NCI-H146 treated with DMSO at 0.1 percent for 48 hours (cell line): ENCODE data around the gene PAK5.

Source experiments
- DNase-seq: peaks from one replicate; lab custom pipeline; 2025; ENCODE audit not compliant: unreplicated experiment; lab: John Stamatoyannopoulos, UW

The PAK5 gene

GRCh38 chr20:9626357-9626756, 212.5 kb downstream of the PAK5 start:
- DNase-seq: no peak

GRCh38 chr20:9617940-9618339, 220.9 kb downstream of the PAK5 start:
- peak; percentile 86 for DNase-seq

- DNase-seq: peak; percentile 77
Measured at GRCh38 chr20:9616833-9617461, 221.9 kb downstream of the PAK5 start.

GRCh38 chr20:9616455-9616805, 222.4 kb downstream of the PAK5 start:
- DNase-seq: no peak

- DNase-seq: no peak
Measured at GRCh38 chr20:9615766-9616454, 223.0 kb downstream of the PAK5 start.

- DNase-seq: no peak
Measured at GRCh38 chr20:9615118-9615517, 223.8 kb downstream of the PAK5 start.

- DNase-seq: no peak
Measured at GRCh38 chr20:9613871-9614270, 225.0 kb downstream of the PAK5 start.

- DNase-seq: no peak
Measured at GRCh38 chr20:9611921-9612320, 227.0 kb downstream of the PAK5 start.

- DNase-seq: no peak
Measured at GRCh38 chr20:9610665-9611064, 228.2 kb downstream of the PAK5 start.

GRCh38 chr20:9609887-9610502, 228.9 kb downstream of the PAK5 start:
- DNase-seq: peak; percentile 73

GRCh38 chr20:9608639-9609340, 230.1 kb downstream of the PAK5 start:
- peak; percentile 23 for DNase-seq

GRCh38 chr20:9602847-9603183, 236.1 kb downstream of the PAK5 start:
- DNase-seq: no peak

- DNase-seq: peak; percentile 91
Measured at GRCh38 chr20:9600562-9600961, 238.3 kb downstream of the PAK5 start.

- DNase-seq: no peak
Measured at GRCh38 chr20:9597547-9597946, 241.3 kb downstream of the PAK5 start.

- DNase-seq: no peak
Measured at GRCh38 chr20:9595763-9596162, 243.1 kb downstream of the PAK5 start.

- DNase-seq: no peak
Measured at GRCh38 chr20:9594284-9594875, 244.5 kb downstream of the PAK5 start.

GRCh38 chr20:9592419-9592818, 246.5 kb downstream of the PAK5 start:
- no peak for DNase-seq

GRCh38 chr20:9591080-9591479, 247.8 kb downstream of the PAK5 start:
- no peak for DNase-seq

GRCh38 chr20:9590189-9590588, 248.7 kb downstream of the PAK5 start:
- no peak for DNase-seq

GRCh38 chr20:9588706-9589105, 250.2 kb downstream of the PAK5 start:
- no peak for DNase-seq

GRCh38 chr20:9583151-9583550, 255.7 kb downstream of the PAK5 start:
- no peak for DNase-seq

GRCh38 chr20:9582137-9582536, 256.7 kb downstream of the PAK5 start:
- no peak for DNase-seq
